GM23338 (cell line): ENCODE measurements around the gene GCLM.

ENCODE experiments used
- CREB1 ChIP-seq: fragments of 250-450 bp; sonication (Bioruptor Pico); IDR thresholded peaks from 2 replicates; pipeline ENCODE4 v1.5.0; 2020; ENCODE audit warnings: low read depth, mild to moderate bottlenecking, moderate library complexity
- EZH2phosphoT487 ChIP-seq: fragments of 200-600 bp; sonication (generic); IDR thresholded peaks from one replicate; pipeline ENCODE4 v1.8.1; 2018; ENCODE audit warnings: antibody characterized with exemption; ENCODE audit not compliant: unreplicated experiment
- ZNF114 ChIP-seq: fragments of 250-450 bp; sonication (Bioruptor Pico); IDR thresholded peaks from 2 replicates; pipeline ENCODE4 v1.5.0; 2020; ENCODE audit warnings: mild to moderate bottlenecking, moderate library complexity
- TF ChIP-seq, protein P1 (sequence below), 2 experiments: fragments of 200-600 bp in 1 of 2; sonication (generic) in 1 of 2; conservative IDR thresholded peaks; 2 replicates each; pipeline versions ENCODE4 v1.5.1 to v1.6.1; 2016 to 2017; ENCODE audit warnings: antibody characterized with exemption in 2 of 2, low read depth in 2 of 2, mild to moderate bottlenecking in 2 of 2, moderate library complexity in 1 of 2
- TF ChIP-seq, protein P2 (sequence below): IDR thresholded peaks from one replicate; pipeline ENCODE4 v1.6.1; 2018; ENCODE audit warnings: antibody characterized with exemption; ENCODE audit not compliant: unreplicated experiment

DNA sequence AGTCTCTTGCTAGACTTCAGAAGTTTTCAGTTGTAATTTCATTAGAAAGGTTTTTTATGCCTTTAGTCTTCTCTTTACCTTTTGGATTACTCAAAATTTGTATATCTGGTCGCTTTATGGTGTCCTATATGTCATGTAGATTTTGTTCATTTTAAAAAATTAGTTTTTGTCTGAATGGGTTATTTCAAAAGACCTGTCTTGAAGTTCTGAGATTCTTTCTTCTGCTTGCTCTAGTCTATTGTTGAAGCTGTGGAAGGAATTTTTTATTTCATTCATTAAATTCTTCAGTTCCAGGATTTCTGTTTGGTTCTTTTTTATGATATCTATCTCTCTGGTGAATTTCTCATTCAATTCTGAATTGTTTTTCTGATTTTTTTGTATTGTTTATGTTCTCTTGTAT, 46.5 kb upstream of the GCLM start:
- TF ChIP-seq, protein P1, sequence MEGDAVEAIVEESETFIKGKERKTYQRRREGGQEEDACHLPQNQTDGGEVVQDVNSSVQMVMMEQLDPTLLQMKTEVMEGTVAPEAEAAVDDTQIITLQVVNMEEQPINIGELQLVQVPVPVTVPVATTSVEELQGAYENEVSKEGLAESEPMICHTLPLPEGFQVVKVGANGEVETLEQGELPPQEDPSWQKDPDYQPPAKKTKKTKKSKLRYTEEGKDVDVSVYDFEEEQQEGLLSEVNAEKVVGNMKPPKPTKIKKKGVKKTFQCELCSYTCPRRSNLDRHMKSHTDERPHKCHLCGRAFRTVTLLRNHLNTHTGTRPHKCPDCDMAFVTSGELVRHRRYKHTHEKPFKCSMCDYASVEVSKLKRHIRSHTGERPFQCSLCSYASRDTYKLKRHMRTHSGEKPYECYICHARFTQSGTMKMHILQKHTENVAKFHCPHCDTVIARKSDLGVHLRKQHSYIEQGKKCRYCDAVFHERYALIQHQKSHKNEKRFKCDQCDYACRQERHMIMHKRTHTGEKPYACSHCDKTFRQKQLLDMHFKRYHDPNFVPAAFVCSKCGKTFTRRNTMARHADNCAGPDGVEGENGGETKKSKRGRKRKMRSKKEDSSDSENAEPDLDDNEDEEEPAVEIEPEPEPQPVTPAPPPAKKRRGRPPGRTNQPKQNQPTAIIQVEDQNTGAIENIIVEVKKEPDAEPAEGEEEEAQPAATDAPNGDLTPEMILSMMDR (conservative IDR thresholded peaks at IDR 0.05; ENCODE audit: low read depth in 2 of 2) = no peak
- TF ChIP-seq CREB1 (CRISPR knock-in tag) = no peak
- TF ChIP-seq, protein P2, sequence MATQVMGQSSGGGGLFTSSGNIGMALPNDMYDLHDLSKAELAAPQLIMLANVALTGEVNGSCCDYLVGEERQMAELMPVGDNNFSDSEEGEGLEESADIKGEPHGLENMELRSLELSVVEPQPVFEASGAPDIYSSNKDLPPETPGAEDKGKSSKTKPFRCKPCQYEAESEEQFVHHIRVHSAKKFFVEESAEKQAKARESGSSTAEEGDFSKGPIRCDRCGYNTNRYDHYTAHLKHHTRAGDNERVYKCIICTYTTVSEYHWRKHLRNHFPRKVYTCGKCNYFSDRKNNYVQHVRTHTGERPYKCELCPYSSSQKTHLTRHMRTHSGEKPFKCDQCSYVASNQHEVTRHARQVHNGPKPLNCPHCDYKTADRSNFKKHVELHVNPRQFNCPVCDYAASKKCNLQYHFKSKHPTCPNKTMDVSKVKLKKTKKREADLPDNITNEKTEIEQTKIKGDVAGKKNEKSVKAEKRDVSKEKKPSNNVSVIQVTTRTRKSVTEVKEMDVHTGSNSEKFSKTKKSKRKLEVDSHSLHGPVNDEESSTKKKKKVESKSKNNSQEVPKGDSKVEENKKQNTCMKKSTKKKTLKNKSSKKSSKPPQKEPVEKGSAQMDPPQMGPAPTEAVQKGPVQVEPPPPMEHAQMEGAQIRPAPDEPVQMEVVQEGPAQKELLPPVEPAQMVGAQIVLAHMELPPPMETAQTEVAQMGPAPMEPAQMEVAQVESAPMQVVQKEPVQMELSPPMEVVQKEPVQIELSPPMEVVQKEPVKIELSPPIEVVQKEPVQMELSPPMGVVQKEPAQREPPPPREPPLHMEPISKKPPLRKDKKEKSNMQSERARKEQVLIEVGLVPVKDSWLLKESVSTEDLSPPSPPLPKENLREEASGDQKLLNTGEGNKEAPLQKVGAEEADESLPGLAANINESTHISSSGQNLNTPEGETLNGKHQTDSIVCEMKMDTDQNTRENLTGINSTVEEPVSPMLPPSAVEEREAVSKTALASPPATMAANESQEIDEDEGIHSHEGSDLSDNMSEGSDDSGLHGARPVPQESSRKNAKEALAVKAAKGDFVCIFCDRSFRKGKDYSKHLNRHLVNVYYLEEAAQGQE = no peak
- TF ChIP-seq EZH2phosphoT487 = no peak
- TF ChIP-seq ZNF114 (CRISPR knock-in tag) = no peak
